LNCAP (cell line): Measurements from ENCODE around the gene PRRT2.

Experiments
- CTCF ChIP-seq: fragments of 450-650 bp; IDR thresholded peaks from 2 replicates; pipeline ENCODE4 v1.5.1; 2017; ENCODE audit warnings: mild to moderate bottlenecking

The PRRT2 gene

GRCh38 chr16:29834079-29834478 is 22.1 kb downstream of the PRRT2 start:
- no peak for TF ChIP-seq CTCF

GRCh38 chr16:29835926-29836325 is 23.9 kb downstream of the PRRT2 start:
- no peak for TF ChIP-seq CTCF

- TF ChIP-seq CTCF = no peak
Measured at GRCh38 chr16:29836623-29837022, 24.6 kb downstream of the PRRT2 start.

GRCh38 chr16:29837841-29838240 is 25.8 kb downstream of the PRRT2 start:
- no peak for TF ChIP-seq CTCF

- no peak for TF ChIP-seq CTCF
Measured at GRCh38 chr16:29839822-29840221, 27.8 kb downstream of the PRRT2 start.

GRCh38 chr16:29840240-29840639 is 28.2 kb downstream of the PRRT2 start:
- TF ChIP-seq CTCF = no peak

- TF ChIP-seq CTCF = no peak
Measured at GRCh38 chr16:29841631-29842030, 29.6 kb downstream of the PRRT2 start.

GRCh38 chr16:29842732-29843346 is 30.8 kb downstream of the PRRT2 start:
- TF ChIP-seq CTCF = no peak
